ENCODE data around the gene C6orf58.

- TF ChIP-seq POLR2A (IDR thresholded peaks at IDR 0.05; ENCODE audit: low read depth, low read length) = no peak
- TF ChIP-seq POLR2AphosphoS5 (IDR thresholded peaks at IDR 0.05; ENCODE audit: low read depth, low read length) = no peak
- no peak for TF ChIP-seq TAF1 (IDR thresholded peaks at IDR 0.05; ENCODE audit: borderline replicate concordance, low read depth, low read length)
Measured at GRCh38 chr6:127635091-127635490, 58.1 kb downstream of the C6orf58 start.

Data from GM12892 (cell line).